ENCODE results near the gene HOXD3.

The HOXD3 gene

GRCh38 chr2:176150584-176151441 is 6.3 kb upstream of the HOXD3 start:
- DNase-seq = no peak

GRCh38 chr2:176151442-176152287 is 5.4 kb upstream of the HOXD3 start, which contains the start of gene HOXD4:
Gene HOXD4, plus strand, starts transcription at chr2:176151550. Its CDS starts 84 bp downstream, at chr2:176151634.
- no peak for DNase-seq

GRCh38 chr2:176152350-176153181 is 4.5 kb upstream of the HOXD3 start:
- no peak for DNase-seq

- no peak for DNase-seq
These were observed 2.4 kb upstream of the HOXD3 start for GRCh38 chr2:176154576-176155252.

- DNase-seq = no peak
These were observed 1.6 kb upstream of the HOXD3 start for GRCh38 chr2:176155356-176156044.

- DNase-seq = no peak
These were observed 753 bp upstream of the HOXD3 start for GRCh38 chr2:176156301-176156806.

- peak; percentile 67 for DNase-seq
These were observed 535 bp downstream of the HOXD3 start for GRCh38 chr2:176157499-176158185.

GRCh38 chr2:176158186-176158591 is 1.1 kb downstream of the HOXD3 start:
- DNase-seq = peak; percentile 45

- DNase-seq = peak; percentile 91
These were observed 2.0 kb downstream of the HOXD3 start for GRCh38 chr2:176158855-176159662.

GRCh38 chr2:176159663-176160250 is 2.6 kb downstream of the HOXD3 start:
- DNase-seq = no peak

GRCh38 chr2:176160251-176160985 is 3.3 kb downstream of the HOXD3 start:
- peak; percentile 43 for DNase-seq

GRCh38 chr2:176160986-176161824 is 4.1 kb downstream of the HOXD3 start:
- DNase-seq = no peak

GRCh38 chr2:176161825-176162626 is 4.9 kb downstream of the HOXD3 start:
- DNase-seq = peak; percentile 84

GRCh38 chr2:176162911-176163671 is 6.0 kb downstream of the HOXD3 start:
- DNase-seq = no peak

GRCh38 chr2:176163672-176164056 is 6.6 kb downstream of the HOXD3 start:
- no peak for DNase-seq

GRCh38 chr2:176164201-176164600 is 7.1 kb downstream of the HOXD3 start:
- DNase-seq = no peak

All from NCI-H82 (cell line).